DMS153 treated with DMSO at 0.1 percent for 48 hours (cell line): ENCODE measurements around the gene NECAB2.

Source experiments
- DNase-seq: peaks from one replicate; lab custom pipeline; 2025; ENCODE audit not compliant: unreplicated experiment; lab: John Stamatoyannopoulos, UW

The NECAB2 gene

GRCh38 chr16:83967838-83968305, at the start of gene NECAB2:
TSS of gene NECAB2 (plus strand) at chr16:83968244. CDS start at chr16:83968649, 405 bp downstream.
- no peak for DNase-seq

GRCh38 chr16:83920894-83921491, 47.1 kb upstream of the NECAB2 start:
- DNase-seq: no peak

- DNase-seq: no peak
These were observed 44.3 kb upstream of the NECAB2 start for GRCh38 chr16:83923581-83924365.

- DNase-seq: no peak
These were observed 43.4 kb upstream of the NECAB2 start for GRCh38 chr16:83924686-83925085.

DNA sequence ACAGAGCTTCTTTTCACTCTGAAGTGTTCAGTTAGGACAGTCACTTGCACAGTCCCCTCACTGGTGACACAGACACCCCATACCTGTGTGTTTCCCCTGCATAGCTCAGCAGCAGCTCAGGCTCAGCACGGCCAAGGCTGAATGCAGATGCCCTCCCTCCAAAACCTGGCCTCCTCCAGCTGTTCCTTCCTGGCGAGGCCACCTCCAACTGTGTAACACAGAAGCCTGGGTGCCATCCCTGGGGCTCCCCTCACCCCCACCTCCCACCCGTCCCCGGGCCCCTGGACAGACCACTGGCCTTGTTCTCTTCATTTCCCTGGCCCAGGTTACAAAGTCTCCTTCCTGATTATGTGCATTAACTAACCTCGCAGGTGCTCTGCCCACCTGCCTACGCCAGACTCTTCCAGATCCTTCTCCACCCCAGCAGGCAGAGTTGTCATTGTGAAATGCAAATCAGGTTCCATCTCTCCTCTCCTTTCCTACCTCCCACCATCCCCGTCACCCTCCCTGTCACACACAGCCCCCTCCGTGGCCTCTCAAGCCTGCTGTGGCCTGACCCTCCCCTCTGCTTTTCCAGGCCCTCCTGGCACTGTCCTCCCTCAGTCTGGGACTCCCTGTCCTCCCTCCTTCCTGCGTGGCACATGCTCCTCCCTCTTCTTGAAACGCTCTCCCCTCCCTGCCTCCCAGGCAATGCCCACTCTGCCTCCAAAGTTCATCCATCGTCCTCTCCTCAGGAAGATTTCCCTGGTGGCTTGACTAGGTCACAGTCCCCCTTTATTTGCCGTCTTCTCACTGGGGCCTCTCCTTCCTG, 42.7 kb upstream of the NECAB2 start:
- no peak for DNase-seq

DNA sequence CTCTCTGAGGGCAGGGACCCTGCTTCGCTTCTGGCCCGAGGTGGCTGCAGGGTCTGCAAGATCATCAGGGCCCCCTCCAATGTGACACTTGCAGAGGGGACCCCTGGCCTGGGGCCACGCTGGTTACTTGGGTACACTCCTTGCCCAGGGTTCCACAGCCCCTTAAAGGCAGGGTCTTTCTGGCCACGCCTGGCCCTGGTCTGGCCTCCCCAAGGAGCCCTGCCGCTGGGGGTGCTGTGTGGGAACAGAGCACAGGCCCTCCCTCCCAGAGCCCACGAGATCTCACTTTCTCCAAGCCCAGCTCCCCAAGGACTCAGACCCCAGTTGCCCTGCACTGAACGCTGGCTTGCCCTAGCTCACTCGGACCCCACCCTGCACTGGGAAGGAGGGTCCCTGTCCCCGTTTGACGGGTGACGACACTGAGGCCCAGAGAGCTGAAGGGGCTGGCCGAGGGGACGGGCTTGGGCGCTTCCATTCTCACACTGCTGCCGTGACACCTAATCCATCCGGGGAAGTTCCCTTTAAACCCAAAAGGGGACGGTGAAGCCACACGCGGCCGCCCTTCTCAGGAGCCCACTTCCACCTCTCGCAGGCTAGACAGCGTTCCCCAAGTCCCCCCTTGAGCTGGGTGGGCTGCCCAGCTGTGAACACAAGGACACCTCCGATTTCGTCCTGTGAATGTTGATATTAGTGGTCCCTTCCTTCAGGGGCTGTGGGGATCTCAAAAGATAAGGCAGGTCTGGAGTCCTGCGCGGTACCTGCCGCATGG, 41.9 kb upstream of the NECAB2 start:
- DNase-seq: no peak

DNA sequence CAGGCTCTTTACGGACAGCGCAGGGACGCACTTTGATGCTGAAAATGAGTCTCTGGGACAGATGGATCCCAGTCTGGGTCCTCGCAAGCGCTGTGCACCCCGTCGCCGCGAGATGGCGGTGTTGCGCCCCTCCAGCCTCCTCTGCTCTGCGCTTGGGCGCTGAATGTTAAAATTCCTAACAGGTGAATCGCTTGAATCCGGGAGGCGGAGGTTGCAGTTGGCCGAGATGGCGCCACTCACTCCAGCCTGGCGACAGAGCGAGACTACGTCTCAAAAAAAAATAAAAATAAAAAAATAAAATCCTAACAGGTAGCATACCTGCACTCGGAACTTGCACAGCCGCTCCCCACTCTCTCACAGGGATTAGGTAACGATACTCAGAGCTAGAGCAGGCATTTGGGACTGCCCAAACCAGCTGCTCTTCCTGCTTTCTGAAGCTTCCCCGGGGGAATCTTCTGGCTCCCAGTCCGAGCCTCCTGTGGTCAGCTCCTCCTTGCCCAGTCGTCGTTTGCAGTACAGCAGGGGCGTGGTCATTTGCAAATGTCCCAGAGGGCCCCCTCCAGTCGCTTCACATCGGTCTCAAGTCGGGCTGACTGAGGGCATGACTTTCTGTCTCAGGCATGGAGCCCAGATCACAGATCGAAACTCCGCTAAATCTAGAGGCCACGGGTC, 41.2 kb upstream of the NECAB2 start:
- DNase-seq: peak; percentile 64

DNA sequence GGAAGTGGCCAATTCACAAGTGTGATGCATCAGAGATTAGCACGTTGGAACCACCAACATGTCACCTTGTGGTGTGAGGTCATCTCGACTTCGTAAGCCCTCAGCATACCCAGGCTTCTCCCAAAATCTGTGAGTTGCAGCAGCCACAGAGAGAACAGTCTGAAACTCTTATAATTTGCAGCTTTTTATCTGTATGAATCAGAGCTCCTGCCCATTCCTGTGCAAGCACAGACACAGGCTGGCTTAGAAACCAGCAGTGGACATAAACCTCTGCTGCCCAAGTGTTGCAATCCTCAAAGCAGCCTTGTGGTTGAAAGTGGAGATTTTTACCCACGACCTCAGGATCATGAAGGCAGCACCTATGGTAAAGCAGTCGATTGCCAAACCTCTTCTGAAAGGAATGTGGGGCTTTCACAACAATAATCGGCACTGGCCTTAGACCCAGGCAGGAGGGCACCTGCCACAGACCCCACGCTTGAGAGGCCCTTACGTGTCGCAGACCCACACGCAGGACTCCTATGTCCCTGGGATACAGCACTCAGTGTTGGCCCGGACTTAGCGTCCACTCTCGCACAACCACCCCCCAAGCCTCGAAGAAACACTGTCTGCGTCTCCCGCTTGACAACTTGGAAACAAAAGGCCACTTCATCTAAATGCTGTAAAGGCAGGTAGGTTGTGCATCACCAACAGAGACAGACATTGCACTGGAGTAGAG, 39.5 kb upstream of the NECAB2 start:
- DNase-seq: no peak

DNA sequence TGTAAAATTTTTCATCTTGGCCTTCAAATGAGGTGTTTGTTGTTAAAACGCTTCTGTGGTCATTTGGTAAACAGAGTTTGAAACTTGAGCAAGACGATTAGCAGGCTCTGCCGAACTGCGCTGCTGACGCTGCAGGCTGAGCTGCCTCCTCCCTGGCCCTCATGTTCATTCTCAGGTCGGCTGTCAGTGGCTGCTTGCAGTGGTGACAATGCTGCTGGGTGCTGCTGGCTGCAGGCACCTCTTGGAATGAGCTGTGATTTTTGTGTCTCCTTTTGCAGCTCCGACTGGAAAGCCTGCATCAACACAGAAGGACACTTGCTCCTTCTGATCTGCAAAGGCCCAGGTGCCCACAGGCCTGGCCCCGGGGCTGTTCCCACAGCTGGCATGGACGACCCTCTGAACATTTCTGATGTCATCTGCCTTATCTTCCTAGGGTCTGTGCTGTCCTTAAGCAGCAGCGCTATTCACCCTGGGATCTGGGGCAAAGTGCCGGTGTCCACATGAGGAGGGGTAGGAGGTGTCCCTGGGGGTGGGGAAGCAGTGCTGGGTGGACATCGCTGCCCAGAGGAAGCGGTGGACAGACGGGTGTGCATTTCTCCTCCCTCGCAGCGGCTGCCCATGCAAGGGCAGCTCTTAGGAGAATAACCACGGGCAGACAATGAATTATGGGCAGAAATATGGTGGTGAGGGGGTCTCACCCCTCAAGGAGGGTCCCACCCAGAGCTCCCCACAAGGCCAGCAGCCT, 38.1 kb upstream of the NECAB2 start:
- DNase-seq: no peak

DNA sequence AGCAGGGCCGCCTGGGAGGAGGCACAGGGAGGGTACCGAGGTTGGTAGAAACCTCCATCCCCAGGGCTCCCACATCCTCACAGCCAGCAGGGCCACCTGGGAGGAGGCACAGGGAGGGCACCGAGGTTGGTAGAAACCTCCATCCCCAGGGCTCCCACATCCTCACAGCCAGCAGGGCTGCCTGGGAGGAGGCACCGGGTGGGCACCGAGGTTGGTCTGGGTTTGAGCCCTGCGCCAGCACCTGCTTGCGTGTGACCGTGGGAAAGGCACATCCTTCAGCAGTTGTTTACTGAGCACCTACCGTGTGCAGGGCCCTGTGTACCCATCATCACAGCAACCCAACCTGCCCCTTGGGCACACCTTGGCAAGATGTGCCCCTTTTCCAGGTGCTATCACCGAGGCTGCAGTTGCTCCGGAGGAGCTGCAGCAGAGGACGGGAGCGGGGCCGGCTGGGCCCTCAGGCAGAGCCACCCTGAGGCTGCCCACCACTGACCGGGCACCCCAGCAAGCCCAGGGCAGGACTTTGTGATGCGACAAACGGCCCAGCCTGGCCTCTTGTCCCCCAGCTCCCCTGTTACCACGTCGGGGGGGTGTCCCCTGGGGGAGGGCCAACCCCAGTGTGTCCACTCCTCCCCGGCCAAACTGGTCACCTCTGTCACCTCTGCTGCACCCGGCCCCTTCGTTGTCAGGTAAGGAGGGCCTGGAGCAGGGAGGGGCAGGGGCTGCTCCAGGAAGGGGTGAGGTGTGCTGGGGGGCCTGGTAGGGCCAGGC, 37.1 kb upstream of the NECAB2 start:
- no peak for DNase-seq

- no peak for DNase-seq
These were observed 36.5 kb upstream of the NECAB2 start for GRCh38 chr16:83931556-83931955.

DNA sequence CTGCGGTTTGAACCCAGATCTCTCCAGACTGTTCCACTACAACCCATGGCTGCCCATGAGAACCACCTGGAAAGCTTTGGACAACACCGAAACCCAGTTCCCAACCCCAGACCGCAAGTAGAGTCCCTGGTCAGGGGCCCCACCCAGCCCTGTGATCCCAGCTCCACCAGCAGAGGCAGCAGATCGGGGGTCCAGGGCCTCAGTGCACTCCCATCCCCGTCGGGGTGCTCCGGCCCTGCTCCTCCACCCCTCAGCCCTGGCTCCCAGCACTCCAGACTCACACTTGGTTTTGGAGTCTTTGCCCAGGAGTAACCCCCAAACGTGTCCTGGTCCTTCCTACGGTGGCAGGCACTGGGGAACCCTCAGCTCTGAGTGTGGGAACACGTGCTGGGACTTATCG, 35.7 kb upstream of the NECAB2 start:
- no peak for DNase-seq

- no peak for DNase-seq
These were observed 34.9 kb upstream of the NECAB2 start for GRCh38 chr16:83932955-83933673.

DNA sequence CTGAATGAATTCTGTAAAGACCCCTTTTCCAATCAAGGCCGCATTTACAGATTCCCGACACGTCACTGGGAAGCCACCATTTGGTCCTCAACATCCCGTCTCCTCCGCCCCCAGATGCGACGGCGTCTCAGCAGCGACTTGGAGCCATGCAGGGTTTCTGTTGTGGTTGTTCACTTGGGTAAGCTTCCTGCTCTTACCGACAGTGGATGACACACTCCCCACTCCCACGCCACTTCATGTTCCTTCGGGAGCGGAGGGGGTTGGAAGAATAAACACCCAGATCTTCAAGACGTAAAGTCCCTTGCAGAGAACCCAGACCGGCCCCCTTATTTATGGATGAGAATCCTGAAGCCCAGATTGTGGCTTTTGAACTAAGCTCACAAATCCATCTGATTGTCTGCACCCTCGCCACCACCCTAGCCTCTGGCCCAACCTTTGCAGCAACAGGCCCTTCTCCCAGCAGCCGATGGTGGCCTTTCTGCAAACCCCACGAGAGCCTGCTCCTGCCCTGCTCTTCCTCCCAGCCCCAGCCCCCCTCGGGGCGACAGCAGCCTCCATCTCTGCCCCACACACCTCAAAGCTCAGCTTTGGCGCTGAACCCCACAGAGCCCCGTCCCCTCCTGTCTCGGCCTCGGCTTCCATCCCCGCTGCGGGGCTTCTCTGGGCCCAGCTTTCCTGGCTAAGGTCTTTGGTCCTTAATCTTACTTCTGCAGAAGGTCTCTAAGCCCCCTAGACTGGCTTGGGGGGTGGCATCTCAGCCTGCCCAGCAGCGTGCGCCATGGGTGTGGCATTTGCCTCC, 34.0 kb upstream of the NECAB2 start:
- DNase-seq: no peak

- no peak for DNase-seq
These were observed 33.4 kb upstream of the NECAB2 start for GRCh38 chr16:83934684-83934977.

DNA sequence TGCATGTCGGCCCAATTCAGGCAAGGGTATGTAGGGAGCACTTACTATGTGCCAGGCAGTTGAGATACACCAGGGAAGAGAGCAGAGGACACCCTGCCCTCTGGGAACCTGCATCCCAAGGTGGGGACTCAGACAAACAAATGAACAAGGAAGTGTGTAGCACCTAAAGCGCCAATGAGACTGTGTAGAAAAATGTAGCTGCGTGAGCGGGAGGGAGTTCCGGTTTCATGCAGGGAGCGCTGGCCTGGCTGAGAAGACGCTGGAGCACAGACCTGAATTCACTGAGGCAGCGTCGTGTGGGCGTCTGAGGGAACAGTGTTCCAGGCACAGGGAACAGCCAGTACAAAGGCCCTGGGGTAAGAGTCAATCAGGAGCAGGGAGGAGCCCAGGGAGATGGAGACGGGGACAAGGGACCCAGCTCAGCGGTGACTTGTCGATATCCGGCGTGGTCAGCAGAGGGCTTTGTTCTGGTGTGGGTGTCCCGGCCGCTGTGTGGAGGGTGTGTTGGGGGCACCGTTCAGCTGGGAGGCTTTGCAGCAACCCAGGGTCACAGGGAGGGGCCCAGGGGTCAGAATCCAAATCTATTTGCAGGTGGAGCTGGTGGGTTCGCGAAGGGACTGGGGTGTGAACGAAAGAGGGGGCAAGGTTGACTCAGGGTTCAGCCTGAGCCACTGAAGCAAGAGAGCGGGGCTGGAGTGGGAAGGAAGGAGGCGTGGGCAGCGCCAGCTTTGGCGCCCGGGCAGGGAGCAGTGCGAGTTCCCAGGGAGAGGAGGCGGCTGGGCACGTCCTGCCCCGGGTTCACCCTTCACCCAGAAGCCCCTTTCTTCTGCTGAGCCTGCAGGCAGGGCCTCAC, 32.8 kb upstream of the NECAB2 start:
- no peak for DNase-seq
